SHP77 (cell line): Measurements from ENCODE around the gene RFFL.
"Not testable (repeated sequence)": the region's sequence is repeated elsewhere in the genome, so short reads cannot be mapped to it uniquely, and the experiment has no call there.

Experiments
- DNase-seq, 2 experiments: peaks; one replicate each; lab custom pipeline; 2025; lab: John Stamatoyannopoulos, UW

The RFFL gene

DNA sequence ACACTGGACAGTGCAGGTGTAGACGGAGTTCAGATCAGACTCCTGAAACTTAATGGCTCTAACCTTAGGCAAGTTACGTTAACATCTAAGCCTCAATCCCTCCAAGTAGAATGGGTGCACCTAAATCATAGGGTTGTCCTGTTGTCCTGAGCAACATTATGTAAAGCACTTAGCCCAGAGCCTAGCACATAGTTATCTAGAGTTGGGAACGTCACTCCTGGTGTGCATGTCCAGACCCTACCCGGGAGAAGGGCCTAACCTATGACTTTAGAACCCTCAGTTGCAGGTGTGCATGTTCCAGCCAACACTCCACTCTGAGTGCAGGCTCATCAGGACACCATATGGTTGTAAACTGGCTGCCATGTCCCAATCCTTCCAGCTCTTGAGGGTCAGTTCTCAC lies 57.2 kb downstream of the RFFL start:
- DNase-seq: no peak

DNA sequence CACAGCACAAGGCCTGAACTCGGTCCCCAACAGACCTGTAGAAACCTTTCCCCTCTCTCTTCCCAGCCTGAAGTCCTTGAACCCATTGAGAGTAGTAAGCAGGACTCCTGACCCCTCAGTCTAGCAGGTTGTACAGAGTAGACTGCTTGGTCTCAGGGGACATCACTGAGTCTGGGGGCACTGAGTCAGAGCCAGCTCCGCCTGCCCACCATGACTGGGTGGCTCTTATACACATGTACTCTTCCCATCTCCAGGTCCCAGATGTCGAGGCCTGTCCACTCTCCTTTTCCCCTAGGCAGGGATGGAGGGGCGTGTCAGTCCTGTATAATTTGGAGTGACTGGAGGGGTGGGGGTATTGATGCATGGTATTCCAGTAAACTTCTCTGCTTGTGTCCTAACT lies 59.7 kb downstream of the RFFL start:
- DNase-seq: no peak

DNA sequence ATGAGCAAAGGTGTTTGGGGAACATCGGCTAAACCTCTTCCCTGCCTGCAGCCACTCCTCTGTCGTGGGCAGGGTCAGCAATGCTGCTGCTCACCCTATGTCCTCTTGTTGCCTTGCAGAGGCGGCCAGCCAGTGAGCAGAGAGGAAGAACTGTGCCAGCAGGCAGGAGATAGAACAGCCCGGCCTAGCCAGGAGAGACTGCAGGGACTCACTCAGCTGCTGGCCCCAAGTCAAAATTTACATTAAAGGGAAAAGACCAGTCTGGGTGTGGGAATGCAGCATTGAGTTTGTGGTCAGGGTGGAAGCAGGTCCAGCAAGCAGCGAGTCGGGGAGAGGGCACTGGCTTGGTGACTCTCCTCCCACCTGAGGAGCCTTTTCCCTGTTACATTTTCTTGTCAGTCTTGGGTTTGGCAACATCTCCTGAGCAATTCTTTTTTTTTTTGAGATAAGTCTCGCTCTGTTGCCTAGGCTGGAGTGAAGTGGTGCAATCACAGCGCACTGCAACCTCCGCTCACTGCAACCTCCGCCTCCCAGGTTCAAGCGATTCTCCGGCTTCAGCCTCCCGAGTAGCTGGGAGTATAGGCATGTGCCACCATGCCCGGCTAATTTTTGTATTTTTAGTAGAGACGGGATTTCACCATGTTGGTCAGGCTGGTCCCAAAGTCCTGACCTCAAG lies 60.5 kb downstream of the RFFL start:
- no peak for DNase-seq

DNA sequence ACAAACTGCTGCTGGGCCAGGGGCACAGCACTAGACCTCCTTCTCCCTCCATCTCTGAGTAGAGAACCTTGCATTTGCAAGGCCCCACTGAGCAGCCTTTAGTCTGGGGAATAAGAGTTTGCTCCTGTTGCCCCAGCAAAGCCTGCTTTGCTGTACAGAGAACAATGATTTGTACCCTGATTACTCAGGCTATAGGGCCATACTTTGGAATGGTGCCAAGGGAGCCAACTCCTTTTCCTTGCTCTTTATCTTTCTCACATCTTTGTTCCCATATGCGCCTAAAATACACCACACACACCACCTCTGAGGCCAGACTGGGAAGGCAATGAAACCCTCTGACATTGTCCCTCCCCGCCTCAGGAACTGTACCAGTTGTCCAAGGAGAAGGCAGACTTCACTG lies 62.0 kb downstream of the RFFL start:
- no peak for DNase-seq

DNA sequence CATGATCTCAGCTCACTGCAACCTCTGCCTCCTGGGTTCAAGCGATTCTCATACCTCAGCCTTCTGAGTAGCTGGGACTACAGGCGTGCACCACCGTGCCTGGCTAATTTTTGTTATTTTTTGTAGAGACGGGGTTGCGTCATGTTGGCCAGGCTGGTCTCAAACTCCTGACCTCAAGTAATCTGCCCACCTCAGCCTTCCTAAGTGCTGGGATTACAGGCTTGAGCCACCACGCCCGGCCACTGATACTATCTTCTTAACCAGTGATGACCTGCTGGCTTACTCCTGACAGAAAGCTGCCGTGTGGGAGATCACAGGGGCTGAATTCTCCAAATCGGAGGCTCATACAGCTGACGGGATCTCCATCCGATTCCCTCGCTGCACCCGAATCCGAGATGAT lies 62.5 kb downstream of the RFFL start:
- not testable (repeated sequence) for DNase-seq

DNA sequence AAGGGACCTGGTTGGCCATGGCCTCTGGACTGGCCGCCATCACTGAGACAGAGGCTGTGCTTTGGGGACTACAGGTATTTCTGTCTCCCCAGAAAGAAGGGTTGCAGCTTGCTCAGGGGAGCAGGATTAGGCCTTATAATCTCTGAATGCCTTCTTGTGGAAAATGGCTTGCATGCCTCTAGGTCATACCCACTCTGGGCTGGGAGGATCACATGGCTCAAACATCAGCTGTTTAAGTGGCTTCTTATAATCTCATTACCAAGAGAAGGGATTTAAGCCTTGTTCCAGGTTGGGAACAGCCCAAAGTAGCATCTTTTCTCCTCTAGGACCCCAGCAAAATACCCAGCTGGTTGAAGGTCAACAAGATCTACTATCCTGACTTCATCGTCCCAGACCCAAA lies 64.1 kb downstream of the RFFL start:
- DNase-seq: no peak

DNA sequence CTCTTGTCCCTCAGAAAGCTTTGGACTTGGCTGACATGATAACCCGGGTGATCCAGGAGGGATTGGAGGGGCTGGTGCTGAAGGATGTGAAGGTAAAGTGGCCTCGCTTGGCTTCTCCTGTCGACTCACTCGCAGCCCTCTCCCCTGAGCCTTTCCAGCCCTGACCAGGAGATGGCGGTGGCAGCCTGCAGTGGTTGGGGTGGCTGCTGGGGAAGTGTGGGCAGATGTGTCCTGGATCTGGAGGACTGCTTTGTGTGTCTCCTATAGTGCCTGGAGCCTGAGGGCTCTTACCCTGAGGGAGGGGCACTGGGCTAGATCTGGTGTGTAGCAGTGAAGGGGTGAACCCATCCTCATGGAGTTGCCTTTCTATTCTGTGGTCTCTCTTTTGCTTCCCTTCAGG lies 65.3 kb downstream of the RFFL start:
- peak; percentile 24 to 44 for DNase-seq

DNA sequence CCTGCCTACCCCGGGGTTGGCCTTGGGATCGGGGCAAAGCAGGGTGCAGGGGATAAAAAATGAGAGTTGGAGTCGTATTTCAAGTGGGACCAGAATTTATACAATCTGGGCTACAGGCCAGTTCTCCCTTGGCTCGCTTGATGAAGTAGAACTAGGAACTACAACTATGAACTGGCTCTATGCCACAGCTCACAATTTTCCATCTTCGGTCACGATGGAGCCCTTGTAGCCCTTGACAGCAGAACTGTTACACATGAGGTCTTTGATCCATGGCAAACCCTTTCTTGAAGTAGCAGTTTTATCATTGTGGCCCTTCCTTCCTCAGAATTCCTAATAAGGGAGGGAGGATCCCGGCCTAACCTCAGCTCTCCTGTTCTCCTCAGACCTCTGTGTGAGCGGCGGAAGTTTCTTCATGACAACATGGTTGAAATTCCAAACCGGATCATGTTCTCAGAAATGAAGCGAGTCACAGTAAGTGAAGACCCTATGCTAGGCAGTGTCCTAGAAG lies 66.1 kb downstream of the RFFL start:
- no peak for DNase-seq

DNA sequence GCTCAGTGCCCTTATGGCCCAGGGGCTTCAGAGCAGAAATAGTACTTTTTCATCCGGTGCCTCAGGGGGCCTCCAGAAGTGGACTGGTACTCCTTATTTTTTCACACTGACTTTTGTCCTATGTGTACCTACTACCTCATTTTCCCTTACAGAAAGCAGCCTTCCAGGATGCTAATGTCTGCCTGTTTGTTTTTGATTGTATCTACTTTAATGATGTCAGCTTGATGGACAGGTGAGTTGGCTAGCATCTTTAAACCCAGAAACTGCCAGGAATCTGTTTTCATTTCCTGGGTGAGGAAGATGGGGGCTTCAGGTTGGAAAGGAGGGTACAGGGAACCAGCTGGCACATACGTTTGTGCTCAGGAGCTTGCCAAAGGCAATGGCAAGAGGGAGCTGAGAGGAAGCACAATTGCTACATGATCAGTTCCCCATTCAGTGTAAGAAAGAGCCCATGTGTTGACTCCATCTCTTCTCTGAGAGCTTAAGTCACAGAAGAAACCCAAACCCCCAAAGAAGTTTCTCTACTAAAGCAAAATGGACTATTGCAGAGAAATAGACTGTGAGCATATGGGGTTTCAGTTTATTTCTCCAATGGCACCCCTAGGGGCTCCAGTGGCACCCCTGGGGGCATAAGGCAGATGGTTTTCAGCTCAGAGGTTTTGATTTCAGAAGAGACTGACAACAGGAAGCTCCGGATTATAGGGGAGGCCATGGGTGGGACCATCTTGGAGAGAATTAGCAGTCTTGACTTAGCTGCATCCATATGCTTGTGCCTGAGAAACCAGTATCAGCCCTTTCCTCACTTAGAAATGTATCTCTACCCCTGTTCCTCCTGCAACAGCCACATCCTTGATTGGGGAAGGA lies 66.9 kb downstream of the RFFL start:
- DNase-seq: no peak

DNA sequence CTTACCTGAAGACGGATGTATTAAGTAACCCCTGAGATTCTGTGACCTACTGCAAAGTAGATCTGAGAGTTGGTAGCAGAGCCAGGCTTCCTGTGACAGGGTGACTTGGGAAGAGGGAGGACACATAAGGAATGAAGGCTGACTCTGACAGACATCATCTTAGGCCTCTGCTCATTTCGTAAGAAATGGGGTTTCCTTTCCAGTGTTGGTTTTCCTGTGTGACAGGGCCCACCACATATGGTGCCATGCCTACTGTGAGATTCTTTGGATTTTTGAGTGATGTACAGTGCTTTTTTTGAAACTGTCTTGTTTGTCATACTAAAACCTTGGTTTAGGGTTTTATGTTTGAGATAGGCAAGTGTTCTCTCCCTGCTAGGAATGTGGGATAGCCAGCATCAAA lies 70.5 kb downstream of the RFFL start:
- no peak for DNase-seq

DNA sequence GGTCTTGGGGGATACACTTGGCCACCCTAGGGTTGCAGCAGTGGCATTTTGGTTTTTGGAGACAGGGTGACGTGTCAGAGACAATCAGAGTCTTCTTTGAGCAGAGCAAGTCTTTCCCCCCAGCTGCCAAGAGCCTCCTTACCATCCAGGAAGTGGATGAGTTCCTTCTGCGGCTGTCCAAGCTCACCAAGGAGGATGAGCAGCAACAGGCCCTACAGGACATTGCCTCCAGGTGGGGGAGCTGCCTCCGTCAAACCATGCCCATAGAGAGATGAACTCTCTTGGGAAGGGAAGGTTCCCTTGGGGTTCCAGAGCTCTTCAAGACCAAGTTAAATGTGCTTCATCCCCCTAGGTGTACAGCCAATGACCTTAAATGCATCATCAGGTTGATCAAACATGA lies 71.9 kb downstream of the RFFL start:
- DNase-seq: no peak

DNA sequence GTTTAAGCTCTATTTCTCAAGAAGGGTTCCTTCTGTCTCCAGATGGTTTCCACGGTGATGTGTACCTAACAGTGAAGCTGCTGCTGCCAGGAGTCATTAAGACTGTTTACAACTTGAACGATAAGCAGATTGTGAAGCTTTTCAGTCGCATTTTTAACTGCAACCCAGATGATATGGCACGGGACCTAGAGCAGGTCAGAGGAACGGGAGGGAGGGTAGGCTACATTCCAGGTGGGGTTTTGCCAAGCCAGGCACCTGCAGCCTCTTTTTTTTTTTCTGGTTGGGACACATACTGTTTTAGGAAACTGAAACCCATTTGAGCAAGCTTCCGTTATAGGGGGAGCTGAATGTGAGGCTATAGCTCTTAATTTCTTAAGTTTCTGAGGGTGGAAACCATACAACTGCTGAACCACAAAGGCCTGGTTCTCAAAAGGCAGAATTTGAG lies 72.6 kb downstream of the RFFL start:
- no peak for DNase-seq

DNA sequence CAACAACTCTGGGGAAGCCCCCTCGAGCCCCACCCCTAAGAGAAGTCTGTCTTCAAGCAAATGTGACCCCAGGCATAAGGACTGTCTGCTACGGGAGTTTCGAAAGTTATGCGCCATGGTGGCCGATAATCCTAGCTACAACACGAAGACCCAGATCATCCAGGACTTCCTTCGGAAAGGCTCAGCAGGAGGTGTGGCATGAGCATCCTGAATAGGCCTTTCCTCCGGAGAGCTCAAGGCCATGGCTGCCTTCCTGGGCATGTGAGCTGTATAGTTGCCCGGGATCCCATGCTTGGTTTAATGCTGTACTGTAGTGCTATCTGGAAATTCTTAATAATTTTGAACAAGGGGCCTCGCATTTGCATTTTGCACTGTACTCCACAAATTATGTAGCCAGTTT lies 74.0 kb downstream of the RFFL start:
- no peak for DNase-seq

DNA sequence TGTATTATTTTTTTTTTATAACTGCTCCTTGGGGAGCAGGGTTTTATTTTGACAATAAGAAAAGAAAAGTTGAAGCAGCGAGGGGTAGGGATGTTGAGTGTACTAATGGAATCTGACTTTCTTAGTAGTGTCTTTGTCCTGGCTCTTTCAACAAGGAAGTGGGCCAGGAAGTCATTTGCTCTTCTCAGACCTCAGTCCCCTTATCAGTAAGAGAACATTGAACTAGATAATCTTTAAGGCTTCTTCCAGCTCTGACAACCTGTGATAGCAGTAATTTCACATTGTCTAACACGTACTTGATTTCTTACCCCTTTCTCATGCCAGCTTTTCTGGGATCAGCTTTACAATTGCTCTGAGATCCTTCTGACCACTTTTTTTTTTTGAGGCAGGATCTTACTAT lies 74.9 kb downstream of the RFFL start:
- no peak for DNase-seq

DNA sequence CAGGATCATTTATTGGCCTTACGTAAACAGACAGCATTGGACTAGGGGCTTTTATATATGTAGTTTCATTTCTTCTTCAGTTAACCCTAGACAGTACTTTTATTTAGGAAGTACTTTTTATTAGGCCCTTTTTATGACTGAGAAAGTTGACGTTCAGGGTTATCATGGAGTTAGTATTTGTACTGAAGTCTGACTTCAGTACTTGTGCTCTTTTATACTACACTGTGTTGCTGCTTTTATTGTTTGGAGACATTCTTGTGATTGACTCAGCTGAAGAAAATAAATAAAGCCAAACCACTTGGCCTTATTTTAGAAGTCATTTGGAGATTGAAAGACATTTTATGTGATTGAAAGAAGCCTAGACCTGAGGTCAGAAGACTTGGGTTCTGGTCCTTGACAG lies 76.3 kb downstream of the RFFL start:
- DNase-seq: no peak

DNA sequence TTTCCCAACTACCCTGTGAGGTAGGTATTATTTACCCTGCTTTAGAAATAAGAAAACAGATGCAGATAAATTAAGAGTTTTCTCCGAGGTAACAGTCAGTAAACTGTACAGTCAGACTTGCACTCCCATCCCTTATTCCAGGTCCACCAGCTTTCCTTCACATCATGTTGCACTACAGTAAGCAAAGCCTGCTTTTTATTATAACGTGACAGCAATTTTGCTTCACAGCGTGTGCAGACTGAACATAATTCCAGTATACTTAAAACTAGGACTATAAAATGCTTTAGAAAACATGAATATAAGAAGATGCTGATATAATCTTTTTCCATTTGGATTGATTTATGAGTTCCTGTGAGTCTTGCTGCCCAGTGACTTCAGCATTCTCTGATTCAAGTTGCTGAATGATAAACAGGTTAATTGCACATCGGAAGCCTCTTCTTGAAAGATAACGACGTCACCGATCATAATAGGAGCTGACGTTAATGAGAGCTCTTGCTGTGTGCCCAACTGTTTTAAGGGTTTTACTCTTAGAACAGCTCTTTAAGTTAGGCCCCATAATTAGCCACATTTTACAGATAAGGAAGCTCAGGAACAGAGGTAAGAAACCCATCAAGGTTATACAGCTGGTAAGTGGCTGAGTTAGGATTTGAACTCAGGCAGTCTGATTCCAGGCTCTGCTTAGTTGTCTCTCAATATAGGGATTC lies 81.8 kb downstream of the RFFL start:
- DNase-seq: no peak

DNA sequence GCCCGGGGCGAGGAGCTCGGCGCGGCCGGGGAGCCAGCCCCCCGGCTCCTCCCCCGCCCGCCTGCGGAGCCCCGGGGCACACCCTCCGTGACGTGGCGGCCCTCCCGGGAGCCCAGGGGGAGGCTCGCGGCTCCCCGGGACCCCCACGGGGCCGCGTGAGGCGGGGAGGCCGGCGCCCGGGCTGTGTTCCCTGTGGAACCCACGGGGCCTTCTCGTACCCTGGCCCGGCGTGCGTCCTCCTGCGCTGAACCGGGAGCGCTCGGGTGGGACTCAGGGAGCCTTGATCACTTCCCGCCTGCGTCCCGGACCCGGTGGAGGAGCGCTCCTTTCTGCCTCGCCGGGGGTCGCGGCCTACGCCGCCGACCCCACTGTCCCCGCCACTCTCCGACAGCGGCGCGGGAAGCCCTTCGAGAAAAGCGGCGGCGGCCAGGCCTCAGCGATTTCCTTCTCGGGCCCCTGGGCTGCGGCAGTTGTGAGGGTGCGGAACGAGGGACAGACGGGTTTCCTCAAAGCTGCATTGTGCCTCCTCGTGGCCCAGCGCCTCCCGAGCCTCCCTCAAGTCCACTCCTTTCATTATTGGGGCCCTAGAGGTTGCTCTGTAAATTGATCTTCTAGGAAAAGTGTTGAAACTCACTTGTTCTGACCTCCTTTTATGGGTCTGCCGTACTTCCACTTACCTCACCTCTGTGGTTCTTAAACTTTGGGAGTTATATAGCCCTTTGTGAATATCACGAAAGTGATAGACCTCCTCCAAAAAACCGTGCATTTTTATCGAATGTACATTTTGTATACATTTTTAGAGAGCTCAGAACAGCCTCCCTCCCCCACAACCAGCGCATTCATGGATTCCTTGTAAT lies 82.6 kb downstream of the RFFL start:
- DNase-seq: peak; percentile 25 to 58

DNA sequence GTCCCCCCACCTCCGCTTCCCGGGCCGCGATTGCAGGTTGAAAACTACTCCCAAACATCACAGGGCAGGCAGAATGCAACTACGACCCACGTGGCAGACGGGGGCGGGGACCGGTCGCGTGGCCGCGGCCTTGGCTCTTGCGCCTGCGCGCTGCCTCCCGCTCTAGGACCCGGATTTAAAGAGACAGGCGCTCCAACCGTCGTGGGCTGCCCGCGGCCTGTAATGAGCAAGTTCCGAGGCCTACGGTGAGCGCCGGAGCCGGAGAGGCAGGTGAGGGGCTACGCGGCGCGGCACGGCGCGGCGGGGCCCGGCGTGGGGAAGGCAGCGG lies 83.2 kb downstream of the RFFL start, which contains the start of gene LIG3:
TSS of gene LIG3 (plus strand) at position 160 of the 328 bp plus-strand sequence. CDS start 2,494 bp downstream, outside the sequence.
- DNase-seq: peak; percentile 80 to 90

DNA sequence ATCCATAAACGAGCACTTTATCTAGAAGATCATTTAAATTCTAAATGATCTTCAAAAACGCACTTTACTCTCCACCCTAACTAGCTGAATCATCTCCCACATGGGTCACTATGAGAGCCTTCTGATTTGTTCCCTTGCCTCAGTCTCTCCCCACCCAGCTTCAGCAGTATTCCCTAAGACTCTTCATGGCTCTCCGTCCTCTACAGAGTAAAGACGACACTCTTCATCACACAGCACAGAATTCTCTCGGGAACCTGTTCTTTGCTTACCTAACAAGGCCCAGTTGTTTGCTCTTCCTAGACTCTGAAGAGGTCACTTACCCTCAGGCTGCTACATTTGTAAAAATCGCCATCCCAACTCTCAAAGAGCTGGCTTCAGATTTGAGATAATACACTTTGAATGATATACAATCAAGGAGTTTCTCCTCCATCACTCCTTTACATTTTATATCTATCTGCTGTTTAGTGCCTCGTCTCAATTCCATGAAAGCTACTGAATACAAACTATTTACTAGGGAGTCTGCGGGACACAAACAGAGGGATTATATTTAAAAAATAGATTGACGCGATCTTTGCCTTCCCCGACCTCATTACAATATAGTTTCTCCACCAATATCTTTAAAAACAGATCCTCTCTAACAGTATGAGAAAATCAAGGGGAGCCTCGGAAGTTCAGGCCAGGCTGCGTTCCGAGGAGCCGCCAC lies 83.7 kb downstream of the RFFL start:
- no peak for DNase-seq

DNA sequence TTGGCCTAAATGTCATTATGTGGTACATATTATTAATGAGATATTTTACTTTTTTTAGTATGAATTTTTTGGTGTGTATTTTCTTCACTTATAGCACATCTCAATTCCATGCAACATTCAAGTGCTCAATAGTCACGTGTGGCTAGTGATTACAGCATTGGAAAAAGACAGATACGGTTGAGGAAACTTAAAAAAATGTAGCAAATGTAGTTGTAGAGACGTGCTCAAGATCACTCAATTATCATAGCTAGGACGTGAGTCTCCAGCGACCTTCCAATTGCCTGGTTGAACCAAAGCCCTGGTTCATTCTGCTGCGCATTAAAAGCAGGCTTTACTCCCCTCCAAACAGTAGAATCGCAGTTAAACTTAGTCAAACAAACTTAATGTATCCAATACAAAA lies 84.4 kb downstream of the RFFL start:
- DNase-seq: no peak
